ENCODE data around the gene MAP3K5.

The MAP3K5 gene

GRCh38 chr6:136745300-136745699 is 47.0 kb downstream of the MAP3K5 start:
- no peak for DNase-seq

GRCh38 chr6:136744889-136745288 is 47.4 kb downstream of the MAP3K5 start:
- DNase-seq, result no peak

- DNase-seq, result no peak
These were observed 50.2 kb downstream of the MAP3K5 start for GRCh38 chr6:136742125-136742524.

GRCh38 chr6:136740050-136740974 is 52.0 kb downstream of the MAP3K5 start:
- DNase-seq, result no peak

- DNase-seq, result no peak
These were observed 52.8 kb downstream of the MAP3K5 start for GRCh38 chr6:136739501-136739900.

- no peak for DNase-seq
These were observed 53.2 kb downstream of the MAP3K5 start for GRCh38 chr6:136739071-136739470.

- DNase-seq, result no peak
These were observed 53.6 kb downstream of the MAP3K5 start for GRCh38 chr6:136738692-136739057.

GRCh38 chr6:136737871-136738691 is 54.2 kb downstream of the MAP3K5 start:
- no peak for DNase-seq

- DNase-seq, result no peak
These were observed 54.9 kb downstream of the MAP3K5 start for GRCh38 chr6:136737374-136737844.

GRCh38 chr6:136736281-136736960 is 55.9 kb downstream of the MAP3K5 start:
- no peak for DNase-seq

- DNase-seq, result no peak
These were observed 57.3 kb downstream of the MAP3K5 start for GRCh38 chr6:136734977-136735376.

- DNase-seq, result no peak
These were observed 59.4 kb downstream of the MAP3K5 start for GRCh38 chr6:136732889-136733288.

- no peak for DNase-seq
These were observed 62.4 kb downstream of the MAP3K5 start for GRCh38 chr6:136729832-136730231.

GRCh38 chr6:136728976-136729515 is 63.2 kb downstream of the MAP3K5 start:
- no peak for DNase-seq

- no peak for DNase-seq
These were observed 64.0 kb downstream of the MAP3K5 start for GRCh38 chr6:136728033-136728939.

- DNase-seq, result no peak
These were observed 65.3 kb downstream of the MAP3K5 start for GRCh38 chr6:136726837-136727557.

GRCh38 chr6:136725124-136725523 is 67.2 kb downstream of the MAP3K5 start:
- DNase-seq, result no peak

- no peak for DNase-seq
These were observed 68.5 kb downstream of the MAP3K5 start for GRCh38 chr6:136723780-136724179.

GRCh38 chr6:136721467-136721866 is 70.8 kb downstream of the MAP3K5 start:
- DNase-seq, result no peak

GRCh38 chr6:136720045-136720770 is 72.1 kb downstream of the MAP3K5 start:
- no peak for DNase-seq

Measured in islet precursor cell (in vitro differentiated cells).